RWPE2 (cell line): ENCODE results near the gene DCLK2.

Experiments used
- ATAC-seq: fragments of 200-7000 bp; cut with Tn5 transposase; 3 replicates; pipeline ENCODE4 v1.9.1; 2021; ENCODE audit warnings: low read depth
- DNase-seq: peaks from one replicate; pipeline ENCODE4 v3.0.0-alpha.2; 2020; ENCODE audit warnings: low spot score
- H3K27ac ChIP-seq: fragments of 450-650 bp; 2 replicates; pipeline ENCODE4 v1.5.1; 2017; ENCODE audit warnings: mild to moderate bottlenecking; ENCODE audit not compliant: poor library complexity, severe bottlenecking
- H3K27me3 ChIP-seq: fragments of 250-450 bp; sonication (Bioruptor Pico); 2 replicates; pipeline ENCODE4 v1.5.1; 2021; ENCODE audit warnings: mild to moderate bottlenecking, moderate library complexity; ENCODE audit not compliant: insufficient read depth, poor library complexity, severe bottlenecking
- H3K36me3 ChIP-seq: fragments of 250-450 bp; sonication (Bioruptor Pico); 2 replicates; pipeline ENCODE4 v1.5.1; 2020; ENCODE audit warnings: low read depth, mild to moderate bottlenecking, moderate library complexity
- H3K4me1 ChIP-seq: fragments of 250-450 bp; sonication (Bioruptor Pico); 2 replicates; pipeline ENCODE4 v1.5.1; 2021; ENCODE audit warnings: mild to moderate bottlenecking, moderate library complexity; ENCODE audit not compliant: insufficient read depth, poor library complexity, severe bottlenecking
- H3K4me3 ChIP-seq: fragments of 250-450 bp; sonication (Bioruptor Pico); 2 replicates; pipeline ENCODE4 v1.5.1; 2021; ENCODE audit warnings: mild to moderate bottlenecking, moderate library complexity; ENCODE audit not compliant: severe bottlenecking
- H3K9me3 ChIP-seq: fragments of 250-450 bp; sonication (Bioruptor Pico); 2 replicates; pipeline ENCODE4 v1.5.1; 2021; ENCODE audit warnings: mild to moderate bottlenecking, moderate library complexity; ENCODE audit not compliant: severe bottlenecking
- CTCF ChIP-seq: fragments of 450-650 bp; IDR thresholded peaks from one replicate; pipeline ENCODE4 v1.5.1; 2017; ENCODE audit warnings: mild to moderate bottlenecking, moderate library complexity; ENCODE audit not compliant: poor library complexity, severe bottlenecking

Gene DCLK2

DNA sequence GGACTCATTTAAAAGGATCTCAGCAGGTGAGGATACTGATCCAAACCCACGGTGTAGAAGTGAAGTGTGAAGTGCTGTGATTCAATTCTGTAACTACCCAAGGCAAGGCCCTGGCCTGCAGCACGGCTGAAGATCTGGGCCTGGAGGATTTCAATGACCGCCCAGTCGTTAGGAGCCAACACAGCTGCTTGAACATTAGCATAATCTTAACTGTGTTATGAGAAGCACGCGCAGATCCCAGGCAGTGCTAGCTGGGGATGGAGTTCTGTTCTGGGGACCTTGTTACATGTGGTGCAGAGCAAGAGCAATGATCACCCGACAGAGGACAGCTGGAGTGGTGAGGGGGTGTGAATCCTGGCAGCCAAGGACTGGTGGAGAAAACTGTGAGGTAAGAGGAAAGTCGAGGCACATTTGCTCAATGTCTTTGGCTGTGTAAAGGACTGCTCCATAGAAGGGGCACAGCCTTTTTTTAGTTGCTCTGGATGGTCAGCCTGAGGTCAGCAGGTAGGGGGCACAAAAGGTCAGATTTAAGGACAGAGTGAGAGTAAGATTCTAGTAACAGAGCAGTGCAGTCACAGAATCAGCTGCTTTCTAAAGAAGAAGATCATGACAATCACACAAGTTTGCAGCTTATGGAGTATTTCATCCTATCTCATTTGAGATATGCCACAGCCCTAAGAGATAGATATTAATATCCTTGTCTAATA, 181.8 kb downstream of the DCLK2 start:
- Histone ChIP-seq H3K4me1 (peaks cover 17% of the 10 kb centered on the region), H3K27me3 (no peaks in the 10 kb centered on the region), H3K27ac (no peak overlapping the region), H3K4me3 (no peak overlapping the region), H3K9me3 (no peaks in the 10 kb centered on the region), H3K36me3 (no peaks in the 10 kb centered on the region)
- no peak for TF ChIP-seq CTCF
- ATAC-seq (no peak), DNase-seq (no peak)

DNA sequence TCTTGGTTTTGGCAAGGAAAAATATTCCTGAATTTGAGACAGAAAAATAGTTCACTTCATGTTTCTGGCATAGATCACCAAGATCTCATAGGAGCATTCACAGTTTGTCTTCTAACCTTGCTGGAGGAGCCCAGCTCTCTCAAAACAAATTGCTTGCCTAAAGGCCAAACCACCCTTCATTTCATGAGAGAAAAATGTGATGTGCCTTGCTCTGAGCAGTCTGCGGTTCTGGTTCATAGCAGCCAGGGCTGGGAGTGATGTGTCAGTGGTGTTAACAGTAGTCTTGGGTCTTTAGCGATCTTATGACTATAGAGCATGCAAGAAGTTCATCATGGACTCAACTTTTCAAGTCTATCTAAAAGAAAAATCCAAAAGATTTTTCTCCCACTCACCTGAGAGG, 183.3 kb downstream of the DCLK2 start:
- H3K4me3 ChIP-seq, result no peak overlapping the region

DNA sequence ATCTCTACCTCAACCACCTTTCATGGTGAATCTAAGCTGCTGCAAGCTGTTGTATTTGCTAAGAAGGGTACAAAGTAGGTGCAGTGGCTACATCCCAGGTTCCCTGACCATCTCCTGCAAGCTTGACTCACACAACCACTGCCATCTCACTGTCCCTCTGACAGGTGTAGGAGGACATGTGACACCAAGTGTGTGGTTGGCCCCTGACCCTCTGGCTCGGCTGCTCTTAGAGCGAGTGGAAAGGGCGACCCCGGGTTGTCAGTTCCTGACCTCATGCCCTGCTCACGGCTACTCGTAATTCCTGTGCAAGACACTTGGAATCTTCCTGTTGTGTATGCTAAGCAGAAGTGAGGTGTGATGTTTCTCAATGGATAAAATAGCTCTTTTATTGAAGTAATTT, 184.4 kb downstream of the DCLK2 start:
- ATAC-seq, result no peak
- no peak overlapping the region for H3K4me3 ChIP-seq
- DNase-seq, result no peak
- H3K9me3 ChIP-seq, result no peaks in the 10 kb centered on the region
- H3K27ac ChIP-seq, result no peak overlapping the region
- H3K27me3 ChIP-seq, result no peaks in the 10 kb centered on the region
- TF ChIP-seq CTCF, result no peak
- H3K4me1 ChIP-seq, result peaks cover 11% of the 10 kb centered on the region
- H3K36me3 ChIP-seq, result no peaks in the 10 kb centered on the region

More for the DNA sequence above, 183.3 kb downstream of the DCLK2 start:
- H3K27me3 ChIP-seq, result no peaks in the 10 kb centered on the region
- H3K9me3 ChIP-seq, result no peaks in the 10 kb centered on the region
- TF ChIP-seq CTCF, result no peak
- H3K36me3 ChIP-seq, result no peaks in the 10 kb centered on the region
- H3K4me1 ChIP-seq, result peaks cover 17% of the 10 kb centered on the region
- H3K27ac ChIP-seq, result no peak overlapping the region
- no peak for DNase-seq
- no peak for ATAC-seq

- no peak for DNase-seq
- H3K27ac ChIP-seq, result no peak overlapping the region
- TF ChIP-seq CTCF, result no peak
These were observed 186.4 kb downstream of the DCLK2 start for GRCh38 chr4:150264595-150265161.

GRCh38 chr4:150265806-150266205, 187.6 kb downstream of the DCLK2 start:
- no peaks in the 10 kb centered on the region for H3K27me3 ChIP-seq
- no peaks in the 10 kb centered on the region for H3K36me3 ChIP-seq
- H3K9me3 ChIP-seq, result no peaks in the 10 kb centered on the region
- DNase-seq (no peak), ATAC-seq (no peak)
- H3K4me1 ChIP-seq, result no peaks in the 10 kb centered on the region
- no peak overlapping the region for H3K4me3 ChIP-seq
- no peak overlapping the region for H3K27ac ChIP-seq
- no peak for TF ChIP-seq CTCF

More at GRCh38 chr4:150264595-150265161, 186.4 kb downstream of the DCLK2 start:
- Histone ChIP-seq H3K9me3 (no peaks in the 10 kb centered on the region), H3K4me3 (no peak overlapping the region), H3K27me3 (no peaks in the 10 kb centered on the region), H3K36me3 (no peaks in the 10 kb centered on the region), H3K4me1 (no peaks in the 10 kb centered on the region)
- no peak for ATAC-seq
